Stimulated activated CD4-positive, alpha-beta T cell treated with anti-CD3 and anti-CD28 coated beads, Interleukin-4, amount 100 ng/mL, for 1 hour (primary cell): ENCODE data around the gene ZER1.
A peak's percentile ranks its signal among the peaks of the same experiment; 100 is the strongest.
"Not testable (repeated sequence)": the region's sequence is repeated elsewhere in the genome, so short reads cannot be mapped to it uniquely, and the experiment has no call there.

ENCODE experiments used
- DNase-seq: peaks from one replicate; pipeline ENCODE4 v3.0.0-alpha.2; 2020

ZER1 gene

DNA sequence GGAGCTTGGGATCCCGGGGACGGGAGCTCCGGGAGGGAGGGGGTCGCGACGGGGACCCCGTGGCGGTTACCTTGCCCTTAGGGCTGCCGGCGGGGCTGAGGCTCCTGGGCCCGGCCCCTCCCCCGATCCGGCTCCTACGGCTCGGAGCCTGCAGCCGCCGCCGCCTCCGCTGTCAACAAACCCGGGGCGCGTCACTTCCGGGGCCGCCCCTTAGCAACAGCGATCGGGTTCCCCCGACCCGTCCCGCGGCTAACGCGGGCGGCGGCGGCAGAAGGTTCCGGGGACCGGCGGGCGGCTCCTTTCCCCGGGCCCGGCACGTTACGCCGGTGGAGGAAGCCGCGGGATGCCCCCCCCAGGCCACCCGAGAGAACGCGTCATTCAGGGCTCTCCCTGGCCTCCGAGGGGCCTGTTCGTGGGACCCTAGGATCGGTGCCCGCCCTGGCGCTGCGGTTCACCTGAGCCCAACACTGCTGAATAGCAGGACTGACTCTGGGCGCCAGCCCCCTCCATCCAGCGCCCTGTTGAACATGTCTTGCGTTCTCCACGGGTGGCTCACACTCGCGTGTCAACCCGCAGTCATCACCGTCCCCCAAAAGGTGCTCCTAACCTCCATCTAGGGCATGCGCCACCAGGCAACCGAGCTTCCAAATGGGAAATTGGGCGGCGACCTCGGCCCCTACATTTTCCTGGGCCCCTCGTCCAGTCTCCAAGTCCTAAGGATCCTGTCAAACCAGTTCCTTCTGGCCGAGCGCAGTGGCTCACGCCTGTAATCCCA is at the start of gene ZER1:
Gene ZER1 (minus strand): TSS at position 183 of the 775 bp plus-strand sequence. CDS start 16,362 bp downstream, outside the sequence.
- peak; percentile 95 for DNase-seq

DNA sequence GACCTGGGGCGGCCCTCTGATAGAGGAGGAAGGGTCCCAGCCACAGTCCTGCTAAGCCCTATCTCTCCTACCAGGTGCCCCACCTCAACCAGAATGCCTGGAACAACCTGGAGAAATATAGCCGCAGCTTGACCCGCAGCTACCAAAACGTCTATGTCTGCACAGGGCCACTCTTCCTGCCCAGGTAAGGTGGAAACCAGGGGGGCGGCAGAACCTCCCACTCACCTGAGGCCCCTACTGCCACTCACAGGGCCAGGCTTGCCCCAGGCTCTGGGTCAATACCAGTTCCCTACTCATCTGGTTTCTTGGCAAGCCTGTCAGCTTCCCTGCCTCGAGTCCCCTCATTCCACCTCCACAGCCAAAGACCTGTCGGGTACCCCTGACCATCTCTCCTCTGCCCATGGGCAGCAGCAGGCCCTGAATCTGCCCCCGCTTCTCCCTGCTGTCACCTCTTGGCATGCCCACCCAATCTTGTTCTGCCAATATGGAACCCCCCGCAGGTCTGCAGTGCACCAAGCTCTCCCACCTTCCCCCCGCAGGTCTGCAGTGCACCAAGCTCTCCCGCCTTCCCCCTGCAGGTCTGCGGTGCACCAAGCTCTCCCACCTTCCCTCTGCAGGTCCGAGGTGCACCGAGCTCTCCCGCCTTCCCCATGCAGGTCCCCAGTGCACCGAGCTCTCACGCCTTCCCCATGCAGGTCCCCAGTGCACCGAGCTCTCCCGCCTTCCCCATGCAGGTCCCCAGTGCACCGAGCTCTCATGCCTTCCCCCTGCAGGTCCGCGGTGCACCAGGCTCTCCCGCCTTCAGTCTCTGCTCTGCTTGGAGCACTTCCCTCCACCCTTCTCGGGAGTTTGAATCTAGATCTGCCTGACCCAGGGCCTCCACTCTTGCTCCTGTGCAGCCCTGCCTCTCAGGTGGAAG is 49.2 kb upstream of the ZER1 start:
- no peak for DNase-seq

GRCh38 chr9:128819716-128820664 is 48.3 kb upstream of the ZER1 start:
- no peak for DNase-seq

GRCh38 chr9:128818839-128819715 is 47.4 kb upstream of the ZER1 start:
- peak; percentile 52 for DNase-seq

DNA sequence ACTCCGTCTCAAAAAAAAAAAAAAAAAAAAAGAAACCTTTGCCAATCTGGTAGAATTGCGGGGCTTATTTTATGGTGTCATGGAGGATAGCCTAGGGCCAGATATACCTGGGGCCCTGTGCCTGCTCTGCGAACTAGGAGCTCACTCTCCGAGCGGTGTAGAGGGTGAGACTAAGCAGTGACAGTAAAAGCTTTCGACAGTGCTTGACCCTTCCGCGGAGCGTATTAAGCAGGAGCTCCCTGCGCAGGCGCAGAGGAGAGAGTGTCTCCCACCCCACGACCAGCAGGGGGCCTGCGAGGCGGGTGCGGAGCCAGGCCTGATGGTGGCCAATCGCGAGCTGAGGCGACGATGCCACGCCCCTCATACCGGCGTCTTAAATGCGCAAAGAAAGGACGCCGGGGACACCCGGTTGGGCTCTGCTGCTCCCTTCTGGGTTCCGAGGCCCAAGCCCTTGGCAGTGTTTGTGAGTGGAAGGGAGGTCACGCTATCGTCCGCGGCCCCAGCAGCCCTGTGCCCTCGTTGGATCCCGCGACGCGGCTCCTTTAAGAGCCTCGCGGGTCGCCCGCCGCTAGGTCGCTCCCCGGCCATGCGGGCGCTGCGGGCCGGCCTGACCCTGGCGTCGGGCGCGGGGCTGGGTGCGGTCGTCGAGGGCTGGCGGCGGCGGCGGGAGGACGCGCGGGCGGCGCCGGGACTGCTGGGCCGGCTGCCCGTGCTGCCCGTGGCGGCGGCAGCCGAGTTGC is 46.5 kb upstream of the ZER1 start, which contains the start of gene ENDOG:
Gene ENDOG (plus strand): TSS at position 402 of the 740 bp plus-strand sequence. CDS start 185 bp downstream, at position 587.
- peak; percentile 97 for DNase-seq

DNA sequence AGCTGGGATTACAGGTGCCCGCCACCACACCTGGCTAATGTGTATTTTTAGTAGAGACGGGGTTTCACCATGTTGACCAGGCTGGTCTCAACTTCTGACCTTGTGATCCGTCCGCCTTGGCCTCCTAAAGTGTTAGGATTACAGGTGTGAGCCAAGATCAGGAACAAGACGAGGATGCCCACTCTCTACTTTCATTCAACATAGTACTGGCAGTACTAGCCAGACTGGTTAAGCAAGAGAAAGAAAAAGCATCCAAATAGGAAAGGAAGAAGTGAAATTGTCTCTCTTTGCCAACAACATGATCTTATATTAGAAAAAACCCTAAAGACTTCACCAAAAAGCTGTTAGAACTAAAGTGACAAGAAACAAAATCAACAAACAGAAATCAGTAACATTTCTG is 39.1 kb upstream of the ZER1 start:
- DNase-seq: no peak

GRCh38 chr9:128809831-128810230 is 38.1 kb upstream of the ZER1 start:
- no peak for DNase-seq

GRCh38 chr9:128809036-128809599 is 37.4 kb upstream of the ZER1 start:
- DNase-seq: no peak

- no peak for DNase-seq
These were observed 36.8 kb upstream of the ZER1 start for GRCh38 chr9:128808543-128808942.

GRCh38 chr9:128807827-128808226 is 36.1 kb upstream of the ZER1 start:
- no peak for DNase-seq

- no peak for DNase-seq
These were observed 33.9 kb upstream of the ZER1 start for GRCh38 chr9:128805661-128806060.

GRCh38 chr9:128802482-128802881 is 30.8 kb upstream of the ZER1 start:
- DNase-seq: no peak

- DNase-seq: no peak
These were observed 28.3 kb upstream of the ZER1 start for GRCh38 chr9:128800061-128800460.

GRCh38 chr9:128798896-128799295 is 27.2 kb upstream of the ZER1 start:
- no peak for DNase-seq

- DNase-seq: not testable (repeated sequence)
These were observed 23.2 kb upstream of the ZER1 start for GRCh38 chr9:128794961-128795360.

- no peak for DNase-seq
These were observed 21.4 kb upstream of the ZER1 start for GRCh38 chr9:128792978-128793686.

DNA sequence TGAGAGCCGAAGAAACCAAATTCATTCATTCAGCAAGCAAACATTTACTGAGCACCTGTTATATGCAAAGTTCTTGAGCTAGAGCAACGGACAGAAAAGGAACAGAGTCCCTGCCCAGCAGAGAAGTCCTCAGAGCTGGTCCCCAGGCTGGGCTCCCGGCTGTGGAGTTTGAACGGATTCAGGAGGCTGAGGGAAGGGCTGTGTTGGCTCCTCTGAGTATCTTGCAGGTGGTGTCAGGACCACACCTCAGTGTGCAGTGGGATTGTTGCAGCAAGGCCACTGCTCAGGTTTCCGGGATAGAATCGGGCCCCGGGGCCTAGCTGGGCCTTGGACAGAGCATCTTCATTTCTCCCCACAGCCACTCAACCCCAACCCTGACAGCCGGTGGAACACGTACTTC is 20.4 kb upstream of the ZER1 start:
- no peak for DNase-seq

- no peak for DNase-seq
These were observed 18.8 kb upstream of the ZER1 start for GRCh38 chr9:128790536-128790935.

- DNase-seq: no peak
These were observed 16.7 kb upstream of the ZER1 start for GRCh38 chr9:128788445-128788844.

DNA sequence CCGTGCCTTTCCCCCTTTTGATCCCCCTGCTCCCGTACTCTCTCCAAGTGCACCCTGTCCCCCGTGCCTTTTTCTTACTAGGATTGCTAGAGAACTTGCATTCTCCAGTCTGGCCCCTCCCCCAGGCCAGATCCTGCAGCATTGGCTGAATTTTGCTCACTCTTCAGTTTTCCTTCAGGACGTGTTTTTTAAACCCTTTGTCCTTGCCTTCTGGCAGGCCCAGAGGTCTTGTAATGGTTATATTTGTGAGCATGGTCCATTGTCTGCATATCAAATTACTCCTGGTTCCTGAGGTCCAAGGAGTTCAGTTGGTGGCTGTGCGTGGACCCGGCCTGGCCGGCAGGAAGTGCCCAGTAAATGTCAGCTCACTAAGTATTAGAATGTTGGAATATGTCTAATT is 15.9 kb upstream of the ZER1 start:
- no peak for DNase-seq
